NK-92 (cell line): Measurements from ENCODE around the gene BANP.
"Not testable (repeated sequence)": the region's sequence is repeated elsewhere in the genome, so short reads cannot be mapped to it uniquely, and the experiment has no call there.

Experiments used
- DNase-seq: peaks from one replicate; lab custom pipeline; 2025; ENCODE audit not compliant: unreplicated experiment; lab: John Stamatoyannopoulos, UW

The BANP gene

DNA sequence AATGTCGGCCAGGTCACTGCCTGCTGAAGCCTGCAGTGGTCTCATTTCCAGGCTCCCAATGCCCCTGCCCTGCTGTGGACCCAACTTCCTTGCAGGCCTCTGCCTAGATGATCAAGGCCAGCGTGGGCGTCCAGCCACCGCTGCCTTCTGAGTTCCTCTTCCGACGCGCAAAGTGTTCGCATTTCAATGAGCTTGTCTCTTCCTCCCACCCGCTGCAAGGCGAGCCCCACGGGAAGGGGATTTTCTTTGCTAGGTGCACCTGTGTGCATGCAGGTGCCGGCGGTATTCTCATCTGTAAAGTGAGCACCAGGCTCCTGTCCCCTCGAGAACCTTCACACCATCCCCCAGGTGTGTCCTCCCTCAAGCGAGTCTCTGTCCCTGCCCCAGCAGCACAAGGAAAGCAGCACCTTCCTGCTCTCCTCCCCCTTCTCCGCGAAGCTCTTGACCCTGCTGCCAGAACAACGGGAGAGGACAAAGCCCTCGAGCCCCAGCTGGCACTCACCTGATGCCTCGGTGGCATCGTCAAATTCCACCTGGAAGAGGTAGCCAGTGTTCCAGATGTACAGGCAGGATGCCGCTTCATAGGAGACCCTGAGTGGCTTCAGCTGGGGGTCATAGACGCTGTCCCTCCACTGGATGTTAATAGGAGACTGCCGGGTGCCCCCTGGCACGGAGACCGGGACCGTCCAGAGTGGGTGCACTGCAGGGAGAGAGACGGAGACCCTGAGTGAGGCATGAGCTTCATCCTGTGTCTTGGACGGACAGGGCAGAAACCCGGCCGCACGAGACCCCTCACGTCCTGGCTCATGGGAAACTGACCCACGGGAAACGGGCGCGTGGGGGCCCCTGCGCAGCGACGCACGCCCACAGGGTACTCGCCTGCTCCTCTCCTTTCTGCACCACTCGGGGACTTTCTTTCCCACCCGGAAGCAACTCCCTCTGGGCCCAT, 24.7 kb upstream of the BANP start:
- DNase-seq = no peak

DNA sequence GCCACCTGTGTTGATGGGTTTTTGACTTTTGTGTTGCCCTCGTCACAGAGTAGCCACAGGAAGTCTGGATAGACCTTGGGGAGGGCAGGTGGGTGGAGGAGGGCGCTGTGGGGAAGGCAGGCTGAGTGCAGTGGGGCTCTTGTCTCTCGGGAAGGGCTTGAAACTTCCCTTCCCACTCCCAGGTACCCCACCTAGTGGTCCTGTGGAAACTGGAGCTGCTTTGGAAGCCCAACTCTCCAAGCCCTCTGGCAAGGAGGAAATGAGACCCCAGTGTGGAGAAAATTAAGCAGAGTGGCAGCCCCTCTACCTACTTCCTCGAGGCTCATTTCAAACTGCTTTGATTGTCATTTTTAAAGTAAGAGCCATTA, 24.1 kb upstream of the BANP start:
- DNase-seq = no peak

DNA sequence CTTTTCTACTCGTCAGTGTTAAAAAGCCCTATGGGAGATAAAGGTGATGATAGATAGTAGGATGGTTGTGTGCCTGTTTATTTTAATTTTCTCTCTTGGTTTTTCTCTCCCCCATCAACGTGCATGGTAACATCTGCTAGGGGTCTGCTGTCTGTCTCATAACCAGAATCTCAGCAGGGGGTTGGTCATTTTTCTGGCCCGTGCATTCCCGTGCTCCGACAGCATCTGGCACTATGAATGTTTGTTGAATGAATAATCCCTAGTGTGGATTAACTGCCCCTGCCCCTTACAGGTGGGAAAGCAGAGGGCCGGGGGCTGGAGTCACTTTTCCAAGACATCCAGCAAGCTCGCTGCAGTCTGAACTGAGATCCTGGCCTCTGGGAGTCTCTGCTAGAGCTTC, 21.2 kb upstream of the BANP start:
- DNase-seq = no peak

DNA sequence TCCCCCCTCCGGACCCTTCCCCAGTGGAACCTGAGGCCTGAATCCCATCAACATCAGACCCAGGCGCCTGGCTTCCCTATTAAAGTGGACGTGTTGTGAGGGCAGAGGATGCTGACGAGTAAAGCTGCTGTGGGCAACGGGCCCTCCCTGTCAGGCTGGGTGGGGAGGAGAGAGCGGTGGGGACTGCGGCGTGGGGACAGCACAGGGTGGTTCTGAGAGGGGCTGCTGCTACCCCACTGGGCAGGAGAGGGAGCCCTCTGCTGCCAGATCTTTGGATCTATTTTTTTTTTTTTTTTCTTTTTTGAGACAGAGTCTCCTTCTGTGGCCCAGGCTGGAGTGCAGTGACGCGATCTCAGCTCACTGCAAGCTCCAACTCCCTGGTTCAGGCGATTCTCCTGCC, 20.8 kb upstream of the BANP start:
- DNase-seq = no peak

DNA sequence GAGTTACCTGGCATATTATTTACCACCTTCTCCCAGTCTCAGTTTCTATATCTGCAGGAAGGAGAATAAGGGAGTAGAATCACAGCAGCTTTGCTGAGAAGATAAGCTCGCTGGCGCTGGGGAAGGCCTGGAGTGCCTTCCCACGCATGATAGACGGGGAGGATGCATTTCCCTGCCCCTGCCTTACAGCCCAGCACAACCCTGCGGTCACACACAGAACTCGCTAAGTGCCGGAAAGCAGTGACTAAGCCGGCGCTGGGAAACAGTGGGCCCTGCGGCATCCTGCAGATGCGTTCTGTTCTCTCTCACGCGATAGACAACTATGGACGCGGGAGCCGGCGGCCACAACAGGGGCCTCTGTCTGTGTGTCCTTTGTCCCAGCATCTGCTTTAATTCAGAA, 19.7 kb upstream of the BANP start:
- no peak for DNase-seq

DNA sequence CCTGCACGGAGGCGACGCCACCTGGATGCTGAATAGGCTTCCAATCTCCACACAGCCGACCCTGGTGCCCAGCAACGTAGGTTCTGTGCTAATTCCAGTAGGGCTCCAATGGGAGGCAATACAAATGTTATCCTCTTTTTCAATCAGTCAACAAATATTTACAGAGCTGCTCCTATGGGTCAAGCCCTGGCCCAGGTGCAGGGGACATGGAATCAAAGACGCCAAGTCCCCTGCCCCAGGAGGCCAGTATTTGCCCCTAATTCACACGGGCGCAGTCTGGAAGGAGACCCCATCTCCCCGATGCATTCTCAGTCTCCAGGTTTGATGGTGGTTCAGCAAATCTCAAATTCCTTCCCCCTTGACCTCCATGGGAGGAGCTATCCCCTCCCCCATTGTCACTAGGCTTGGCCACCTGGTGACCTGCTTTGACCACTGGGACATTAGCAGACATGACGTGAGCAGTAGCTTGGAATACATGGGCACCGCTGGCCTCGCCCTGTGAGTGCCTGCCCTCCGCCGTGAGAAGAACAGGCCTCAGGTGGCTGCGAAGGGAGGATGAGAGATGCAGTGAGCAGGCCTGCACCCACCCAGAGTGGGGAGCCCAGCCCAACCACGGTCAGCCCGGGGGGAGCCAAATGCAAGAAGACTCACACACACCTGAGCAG, 18.6 kb upstream of the BANP start:
- DNase-seq = not testable (repeated sequence)

DNA sequence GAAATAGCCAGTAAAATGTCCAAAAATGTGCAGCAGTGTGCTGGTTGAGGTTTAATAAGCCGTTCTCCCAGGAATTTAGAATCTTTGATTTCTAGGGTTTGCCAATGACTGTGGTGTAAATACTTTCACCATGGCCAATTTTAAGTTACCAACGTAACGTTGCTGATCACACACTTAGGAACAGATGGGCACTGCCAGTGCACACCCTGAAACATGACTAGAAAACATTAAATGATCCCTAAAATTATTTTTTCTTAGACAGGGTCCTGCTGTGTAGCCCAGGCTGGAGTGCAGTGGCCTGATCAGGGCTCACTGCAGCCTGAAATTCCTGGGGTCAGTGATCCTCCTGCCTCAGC, 18.1 kb upstream of the BANP start:
- DNase-seq = no peak

DNA sequence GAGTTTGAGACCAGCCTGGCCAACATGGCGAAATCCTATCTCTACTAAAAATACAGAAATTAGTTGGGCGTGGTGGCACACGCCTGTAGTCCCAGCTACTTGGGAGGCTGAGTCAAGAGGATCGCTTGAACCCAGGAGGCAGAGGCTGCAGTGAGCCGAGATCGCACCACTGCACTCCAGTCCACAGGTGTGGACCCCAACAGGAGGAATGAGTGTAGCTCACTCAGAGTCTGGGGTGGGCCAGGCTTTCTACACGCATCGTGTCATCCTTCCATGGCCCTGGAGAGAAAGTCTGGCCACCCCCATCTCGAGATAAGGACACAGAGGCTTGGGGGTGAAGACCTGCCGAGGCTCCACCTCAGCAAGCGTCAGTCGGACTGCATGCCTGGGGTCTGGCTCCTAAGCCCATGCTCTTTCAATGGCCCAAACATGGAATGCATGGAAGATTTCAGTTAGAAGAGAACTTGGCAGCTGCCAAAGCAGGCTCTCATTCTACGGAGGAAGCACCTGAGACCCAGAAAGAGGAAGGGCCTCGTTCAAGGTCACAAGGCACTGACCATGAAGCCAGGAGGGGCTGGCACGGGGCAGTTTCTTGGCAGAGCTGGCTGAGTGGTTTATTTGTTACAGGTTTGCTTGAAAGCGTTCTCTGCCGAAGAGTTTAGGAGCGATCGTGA, 16.3 kb upstream of the BANP start:
- DNase-seq = not testable (repeated sequence)

DNA sequence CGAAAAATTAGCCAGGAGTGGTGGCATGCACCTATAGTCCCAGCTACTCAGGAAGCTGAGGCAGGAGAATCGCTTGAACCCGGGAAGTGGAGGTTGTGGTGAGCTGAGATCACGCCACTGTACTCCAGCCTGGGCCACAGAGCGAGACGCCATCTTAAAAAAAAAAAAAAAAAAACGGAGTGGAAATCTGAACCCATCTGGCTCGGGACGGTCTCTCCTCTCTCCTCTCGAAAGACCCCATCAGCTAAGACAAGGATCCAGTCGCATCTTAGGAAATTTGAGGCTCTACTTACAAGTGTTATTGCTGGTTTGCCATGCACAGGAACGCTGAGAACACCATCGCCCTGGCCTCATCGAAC, 15.2 kb upstream of the BANP start:
- DNase-seq = not testable (repeated sequence)

DNA sequence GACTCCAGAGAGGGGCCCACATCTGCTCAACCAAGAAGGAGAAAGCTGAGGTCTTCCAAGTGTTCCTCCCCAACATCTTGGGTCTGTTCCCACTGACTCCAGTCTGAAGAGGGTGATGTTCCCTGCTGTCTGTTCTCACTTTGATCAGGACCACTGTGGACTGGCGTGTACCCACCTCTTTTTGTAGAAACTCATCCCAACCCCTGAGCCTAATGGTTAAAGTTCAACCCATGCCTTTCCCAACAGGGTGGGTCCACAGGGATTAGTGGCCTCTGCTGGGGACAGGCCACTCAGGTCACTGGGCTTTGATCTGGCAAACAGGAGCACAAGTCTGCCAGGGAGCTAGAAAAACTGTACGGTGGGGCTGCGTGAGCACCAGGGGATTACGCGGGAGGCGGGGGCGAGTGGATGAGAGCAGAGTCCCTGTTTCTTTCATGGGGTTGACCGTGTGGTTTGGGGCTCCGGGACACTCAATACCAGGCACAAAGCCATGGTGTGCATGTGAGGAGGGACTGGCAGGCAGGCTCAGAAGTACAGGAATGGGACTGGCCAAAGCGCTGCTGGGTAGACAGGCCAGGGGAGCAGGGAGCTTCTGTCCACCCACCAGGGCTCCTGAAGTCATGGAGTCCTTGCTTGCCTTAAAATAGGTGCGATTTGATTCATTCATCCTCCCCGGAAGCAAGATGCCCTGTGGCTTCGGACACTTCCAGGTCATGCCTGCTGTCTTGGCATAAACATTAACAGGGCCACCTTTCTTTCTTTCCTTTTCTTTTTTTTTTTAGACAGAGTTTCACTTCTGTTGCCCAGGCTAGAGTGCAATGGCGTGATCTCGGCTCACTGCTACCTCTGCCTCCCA, 14.6 kb upstream of the BANP start, which contains the start of gene CA5A:
Gene CA5A (minus strand): TSS at position 155 of the 856 bp plus-strand sequence. CDS start 79 bp downstream, at position 76.
- DNase-seq = no peak

DNA sequence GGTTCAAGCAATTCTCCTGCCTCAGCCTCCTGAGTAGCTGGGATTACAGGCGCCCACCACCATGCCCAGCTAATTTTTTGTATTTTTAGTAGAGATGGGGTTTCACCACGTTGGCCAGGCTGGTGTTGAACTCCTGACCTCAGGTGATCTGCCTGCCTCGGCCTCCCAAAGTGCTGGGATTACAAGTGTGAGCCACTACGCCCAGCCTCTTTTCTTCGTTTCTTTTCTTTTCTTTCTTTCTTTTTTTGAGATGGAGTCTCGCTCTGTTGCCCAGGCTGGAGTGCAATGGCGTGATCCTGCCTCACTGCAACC, 14.0 kb upstream of the BANP start:
- not testable (repeated sequence) for DNase-seq

DNA sequence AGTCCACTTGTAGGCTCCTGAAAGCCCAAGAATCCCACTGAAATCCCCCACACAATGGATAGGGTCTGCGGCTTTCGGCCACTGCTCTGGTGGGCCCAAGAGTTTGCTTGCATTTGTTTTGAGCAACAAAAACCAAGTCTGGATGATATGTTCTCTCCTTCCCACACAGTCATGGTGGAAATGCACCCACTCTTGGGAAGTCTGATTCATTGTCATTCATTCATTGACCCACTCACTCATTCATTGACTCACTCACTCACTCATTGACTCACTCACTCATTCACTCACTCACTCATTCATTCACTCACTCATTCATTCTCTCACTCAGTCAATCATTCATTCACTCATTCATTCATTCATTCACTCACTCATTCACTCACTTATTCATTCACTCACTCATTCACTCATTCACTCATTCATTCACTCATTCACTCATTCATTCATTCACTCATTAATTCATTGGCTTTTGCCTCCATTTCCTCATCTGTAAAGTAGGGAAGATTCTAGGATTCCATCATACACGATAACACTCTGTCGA, 12.8 kb upstream of the BANP start:
- DNase-seq = no peak

DNA sequence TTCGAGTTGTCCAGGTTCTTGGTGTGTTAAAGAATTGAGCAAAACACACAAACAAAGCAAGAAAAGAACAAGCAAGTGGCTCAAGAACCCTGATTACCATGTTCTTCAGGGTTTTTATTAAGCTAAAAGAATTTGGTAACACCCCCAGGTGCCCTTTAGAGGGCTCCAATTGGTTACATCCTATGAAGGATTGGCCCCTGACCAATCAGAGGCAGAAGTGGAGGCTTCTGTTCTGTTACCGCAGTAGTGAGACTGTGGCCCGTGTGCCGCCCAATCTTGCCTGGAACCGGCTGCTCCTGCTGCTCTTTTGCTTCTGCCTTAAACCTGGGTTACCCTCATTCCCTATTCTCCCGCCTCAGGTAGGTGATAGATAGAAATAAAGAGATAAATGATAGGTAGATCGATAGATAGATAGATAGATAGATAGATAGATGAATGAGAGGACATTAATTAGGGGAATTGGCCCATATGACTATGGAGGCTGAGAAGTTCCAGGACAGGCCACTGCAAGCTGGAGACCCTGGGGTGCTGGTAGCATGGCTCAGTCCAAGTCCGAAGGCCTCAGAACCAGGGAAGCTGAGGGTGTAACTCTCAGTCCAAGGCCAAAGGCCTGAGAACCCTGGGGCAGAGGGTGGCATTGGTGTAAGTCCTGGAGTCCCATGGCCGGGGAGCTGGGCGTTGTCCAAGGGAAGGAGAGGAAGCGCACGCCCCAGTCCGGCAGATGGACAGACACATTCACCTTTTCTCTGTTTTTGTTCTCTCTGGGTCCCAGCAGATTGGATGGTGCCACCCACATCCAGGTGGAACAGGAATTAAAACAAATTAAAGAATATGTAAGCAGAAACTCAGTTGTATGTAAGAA, 11.4 kb upstream of the BANP start:
- no peak for DNase-seq

DNA sequence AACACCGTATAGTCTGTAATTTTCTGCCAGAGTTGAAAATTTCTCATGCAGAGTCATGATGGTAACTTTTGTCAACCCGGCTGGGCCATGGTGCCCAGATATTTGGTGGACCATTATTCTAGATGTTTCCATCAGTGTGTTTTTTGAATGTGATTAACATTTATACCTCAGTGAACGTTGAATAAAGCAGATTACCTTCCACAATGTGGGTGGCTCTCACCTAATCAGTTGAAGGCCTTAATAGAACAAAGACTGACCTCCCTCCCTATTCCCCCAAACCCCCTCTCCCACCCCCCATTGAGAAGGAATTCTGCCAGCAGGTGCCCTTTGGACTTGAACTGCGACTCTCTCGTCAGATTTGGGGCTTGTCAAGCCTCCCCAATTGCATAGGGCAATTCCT, 8.6 kb upstream of the BANP start:
- DNase-seq = no peak

DNA sequence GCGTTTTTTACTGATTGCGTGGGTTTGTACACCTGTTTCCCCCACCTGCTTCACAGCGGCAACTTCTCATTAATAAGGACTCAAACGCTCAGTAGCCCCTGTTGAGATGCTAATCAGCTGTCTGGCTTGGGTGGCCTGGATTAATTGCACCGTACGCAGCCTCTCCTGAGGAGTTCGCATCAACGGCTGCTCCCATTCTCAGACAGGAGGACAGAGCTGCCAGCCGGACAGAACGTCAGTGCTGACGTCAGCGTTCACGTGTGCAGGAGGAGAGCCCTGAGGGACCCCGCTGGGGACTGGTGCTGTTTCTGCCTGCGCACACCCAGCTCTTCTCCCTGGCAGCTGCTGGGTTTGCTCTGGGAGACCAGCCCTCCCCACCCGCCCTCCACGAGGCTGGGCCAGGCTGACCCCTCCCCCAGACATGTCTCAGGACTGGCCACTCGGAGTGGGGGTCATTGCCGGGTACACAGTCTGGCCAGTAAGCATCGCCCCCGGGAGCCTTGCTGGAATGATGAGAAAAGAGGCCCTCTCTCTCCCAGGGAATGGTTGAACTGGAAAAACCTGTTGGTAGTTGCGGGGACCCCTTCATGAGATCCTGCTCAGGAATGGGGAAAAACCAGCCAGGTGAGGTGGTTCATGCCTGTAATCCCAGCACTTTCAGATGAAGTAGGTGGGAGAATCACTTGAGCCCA, 5.7 kb upstream of the BANP start:
- no peak for DNase-seq

DNA sequence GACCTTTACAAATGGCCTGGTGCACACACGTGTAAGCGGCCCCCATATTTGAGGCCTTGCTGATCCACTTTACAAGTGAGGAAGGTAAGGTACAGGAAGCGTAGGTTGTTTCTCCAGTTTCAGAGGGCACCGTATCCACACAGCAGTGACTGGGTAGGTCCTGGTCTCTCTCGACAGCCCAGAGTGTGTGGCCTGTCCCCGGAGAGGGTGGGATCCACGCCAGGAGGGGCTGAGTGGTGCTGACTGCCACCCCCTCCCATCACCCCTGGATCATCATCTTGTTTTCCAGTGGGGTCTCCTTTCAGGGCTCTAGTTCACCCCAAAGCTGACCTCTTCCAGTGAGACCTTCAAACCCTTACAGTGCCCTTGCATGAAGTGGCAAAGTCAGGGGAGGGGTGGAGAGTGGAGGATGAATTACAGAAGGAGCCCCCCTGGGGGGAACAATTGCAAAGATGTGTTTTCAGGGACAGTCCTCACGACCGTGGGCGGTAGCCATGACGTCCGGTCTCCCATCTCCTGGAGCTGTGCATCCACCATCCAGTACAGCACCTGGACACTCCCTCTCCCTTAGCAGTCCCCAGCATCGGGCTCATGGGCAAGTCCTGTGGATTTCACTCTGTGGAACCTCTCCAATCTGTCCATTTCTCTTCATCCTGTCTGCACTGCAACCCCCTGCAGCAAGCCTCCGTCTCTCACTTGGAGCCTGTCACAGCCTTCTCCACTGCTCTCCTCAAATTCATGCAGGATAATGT, 4.5 kb upstream of the BANP start:
- DNase-seq = no peak

DNA sequence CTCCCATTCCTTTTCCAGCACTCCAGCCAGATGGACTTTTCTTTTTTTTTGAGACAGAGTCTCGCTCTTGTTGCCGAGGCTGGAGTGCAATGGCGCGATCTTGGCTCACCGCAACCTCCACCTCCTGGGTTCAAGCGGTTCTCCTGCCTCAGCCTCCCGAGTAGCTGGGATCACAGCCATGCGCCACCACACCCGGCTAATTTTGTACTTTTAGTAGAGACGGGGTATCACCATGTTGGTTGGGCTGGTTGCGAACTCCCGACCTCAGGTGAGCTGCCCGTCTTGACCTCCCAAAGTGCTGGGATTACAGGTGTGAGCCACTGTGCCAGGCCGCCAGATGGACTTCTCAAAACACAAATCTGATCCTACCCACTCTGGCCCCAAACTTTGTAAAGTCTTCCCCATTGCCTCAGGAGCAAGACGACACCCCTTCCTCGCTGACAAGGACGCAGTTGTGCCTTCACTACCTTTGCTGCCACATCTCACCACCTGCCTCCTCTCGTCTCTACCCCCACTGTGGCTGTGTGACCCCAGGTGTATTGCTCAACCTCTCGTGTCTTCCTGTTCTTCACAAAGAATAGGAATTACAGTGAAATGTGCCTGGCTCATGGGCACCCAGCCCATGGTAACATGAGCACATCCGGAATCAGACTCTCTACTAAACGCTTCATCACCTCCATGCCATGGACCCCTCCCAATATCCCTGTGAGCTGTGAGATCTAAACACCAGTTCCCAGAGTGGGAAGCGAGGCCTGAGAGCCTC, 3.7 kb upstream of the BANP start:
- DNase-seq = no peak

DNA sequence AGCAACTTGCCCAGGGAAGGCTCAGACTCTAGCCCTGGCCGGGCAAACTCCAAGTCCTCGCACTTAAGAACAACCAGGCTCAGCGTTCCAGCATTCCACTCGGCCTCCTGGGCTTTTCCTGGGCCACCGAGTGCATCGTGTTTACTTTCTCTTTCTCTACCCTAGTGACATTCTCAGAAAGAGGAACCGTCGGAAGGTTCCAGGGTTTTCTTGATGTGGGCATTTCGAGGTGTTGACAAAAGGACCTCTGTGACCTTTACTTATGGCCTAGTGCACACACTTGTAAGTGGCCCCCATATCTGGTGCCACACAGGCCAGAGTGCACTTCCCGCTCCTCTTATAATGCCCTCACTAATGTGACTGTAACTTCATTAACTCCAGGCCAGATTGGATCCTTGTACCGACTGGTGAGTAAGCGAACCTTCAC, 3.1 kb upstream of the BANP start:
- DNase-seq = no peak
